ENCODE measurements around the gene LYPD5. TPM values are rescaled to one million over a fixed set of nuclear protein-coding genes. Genes with fewer than 3 reads are reported as not detected.

Gene LYPD5
- total RNA-seq, 4 donors from 2014 or later = 0.35 to 1.4 TPM; not detected in 2

DNA sequence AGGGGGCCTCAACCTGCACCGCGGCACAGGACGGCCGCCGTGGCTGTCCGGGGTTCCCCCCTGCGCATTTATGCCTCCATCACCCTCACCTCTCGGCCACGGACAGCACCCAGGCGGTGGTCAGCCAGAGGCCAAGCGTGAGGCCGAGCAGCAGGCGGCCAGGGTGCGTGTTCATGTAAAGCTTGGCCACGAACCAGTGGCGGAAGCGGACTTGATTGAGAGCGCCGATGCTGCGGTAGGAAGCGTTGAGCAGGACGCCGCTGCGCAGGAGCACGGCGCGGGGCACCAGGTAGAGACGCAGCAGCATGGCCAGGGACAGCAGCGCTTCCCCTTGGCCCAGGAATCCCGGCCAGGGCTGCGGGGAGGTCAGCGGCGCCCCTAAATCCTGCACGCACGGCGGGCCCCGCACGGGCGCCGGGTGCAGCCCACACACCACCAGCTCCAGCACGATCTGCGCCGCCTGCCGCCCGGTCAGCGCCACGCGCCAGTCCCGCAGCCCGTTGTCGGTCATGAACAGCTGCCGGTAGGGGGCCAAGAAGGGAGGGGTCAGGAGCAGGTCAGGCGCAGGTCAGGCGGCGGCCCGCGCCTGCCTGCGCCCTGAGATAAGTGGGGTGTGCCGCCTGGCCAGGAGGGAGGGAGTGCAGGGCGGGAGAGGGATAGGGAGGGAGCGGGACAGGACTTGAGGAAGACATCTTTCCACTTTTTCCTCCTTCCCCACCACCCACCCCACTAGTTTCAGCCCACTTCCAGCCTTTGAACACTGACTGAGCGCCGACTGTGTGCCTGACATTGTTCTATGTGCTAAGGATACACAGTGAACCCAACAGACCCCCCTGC is 27.9 kb downstream of the LYPD5 start:
- H3K9me3 ChIP-seq = no peaks in the 10 kb centered on the region
- ATAC-seq = peak; percentile 74 to 78
- H3K4me3 ChIP-seq = peak overlapping the region; percentile 2 to 54 (median 38)

DNA sequence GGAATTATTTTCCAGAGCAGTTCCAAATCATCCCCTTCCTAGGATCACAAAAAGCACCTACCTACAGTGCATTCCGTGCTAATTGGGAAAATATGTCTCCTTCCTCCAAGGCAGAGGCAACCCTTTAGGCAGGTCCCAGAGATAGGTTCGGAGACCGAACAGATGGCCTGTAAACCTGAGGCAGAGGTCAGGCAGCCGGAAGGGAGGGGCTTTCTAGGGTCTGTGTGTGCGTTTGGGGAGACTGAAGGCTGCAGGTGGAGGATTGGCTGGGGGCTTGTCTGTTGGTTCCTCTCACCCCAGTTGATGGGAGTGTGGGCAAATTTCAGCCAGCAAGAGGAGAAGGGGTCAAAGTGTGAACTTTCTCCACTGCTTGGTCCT is 28.5 kb downstream of the LYPD5 start:
- intact Hi-C loops (cut with DNase I; ENCODE audit: low total_unique reads) = no loop called here

More for the DNA sequence above, 27.9 kb downstream of the LYPD5 start:
- DNase-seq = peak; percentile 38 to 43
- Histone ChIP-seq H3K36me3 (no peaks in the 10 kb centered on the region), H3K27me3 (peaks cover 0 to 24% (median 6%) of the 10 kb centered on the region in 3 donors), H3K4me1 (peaks cover 6 to 7% of the 10 kb centered on the region in 2 donors), H3K27ac (no peak overlapping the region)
- intact Hi-C loops (cut with DNase I; ENCODE audit: low total_unique reads) (no loop called here), in situ Hi-C loops (cut with MboI; ENCODE audit: low sequenced_read_pairs in 4 of 4) (no loop called here)
- no peak for TF ChIP-seq POLR2A (IDR thresholded peaks at IDR 0.05)
- TF ChIP-seq, protein P1, sequence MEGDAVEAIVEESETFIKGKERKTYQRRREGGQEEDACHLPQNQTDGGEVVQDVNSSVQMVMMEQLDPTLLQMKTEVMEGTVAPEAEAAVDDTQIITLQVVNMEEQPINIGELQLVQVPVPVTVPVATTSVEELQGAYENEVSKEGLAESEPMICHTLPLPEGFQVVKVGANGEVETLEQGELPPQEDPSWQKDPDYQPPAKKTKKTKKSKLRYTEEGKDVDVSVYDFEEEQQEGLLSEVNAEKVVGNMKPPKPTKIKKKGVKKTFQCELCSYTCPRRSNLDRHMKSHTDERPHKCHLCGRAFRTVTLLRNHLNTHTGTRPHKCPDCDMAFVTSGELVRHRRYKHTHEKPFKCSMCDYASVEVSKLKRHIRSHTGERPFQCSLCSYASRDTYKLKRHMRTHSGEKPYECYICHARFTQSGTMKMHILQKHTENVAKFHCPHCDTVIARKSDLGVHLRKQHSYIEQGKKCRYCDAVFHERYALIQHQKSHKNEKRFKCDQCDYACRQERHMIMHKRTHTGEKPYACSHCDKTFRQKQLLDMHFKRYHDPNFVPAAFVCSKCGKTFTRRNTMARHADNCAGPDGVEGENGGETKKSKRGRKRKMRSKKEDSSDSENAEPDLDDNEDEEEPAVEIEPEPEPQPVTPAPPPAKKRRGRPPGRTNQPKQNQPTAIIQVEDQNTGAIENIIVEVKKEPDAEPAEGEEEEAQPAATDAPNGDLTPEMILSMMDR (IDR thresholded peaks at IDR 0.05 in 4 of 5, conservative IDR thresholded peaks at IDR 0.05 in 1 of 5) = peak in 4 of 5 experiments; percentile 19 to 70 (median 34)

DNA sequence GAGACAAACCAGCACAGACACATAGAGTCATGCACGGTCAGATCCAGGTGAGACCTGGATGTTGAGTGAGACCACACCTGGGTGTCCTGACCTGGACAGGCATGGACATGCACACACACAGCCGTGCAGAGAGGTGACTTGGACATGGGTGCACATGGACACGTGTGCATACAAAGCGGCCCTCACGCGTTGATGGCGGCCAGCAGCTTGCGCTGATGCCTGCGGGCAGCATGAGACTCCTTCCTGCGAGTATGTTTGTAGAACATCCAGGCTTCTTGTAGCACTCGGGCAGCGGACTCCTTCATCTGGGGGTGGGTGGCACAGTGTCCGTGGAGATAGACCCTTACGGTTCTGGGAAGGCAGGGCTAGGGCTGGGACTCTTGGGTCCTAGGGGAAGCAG is 33.0 kb downstream of the LYPD5 start:
- Histone ChIP-seq H3K36me3 (no peaks in the 10 kb centered on the region), H3K4me3 (no peak overlapping the region), H3K27ac (no peak overlapping the region), H3K27me3 (peaks cover 0 to 16% (median 0%) of the 10 kb centered on the region in 3 donors), H3K4me1 (peaks cover 0 to 2% of the 10 kb centered on the region in 2 donors), H3K9me3 (no peaks in the 10 kb centered on the region)
- no peak for TF ChIP-seq POLR2A (IDR thresholded peaks at IDR 0.05)
- TF ChIP-seq, protein P1 (IDR thresholded peaks at IDR 0.05 in 4 of 5, conservative IDR thresholded peaks at IDR 0.05 in 1 of 5) = no peak
- ATAC-seq = no peak
- in situ Hi-C loops (cut with MboI; ENCODE audit: low sequenced_read_pairs in 4 of 4) = no loop called here
- no peak for DNase-seq
- intact Hi-C loops (cut with DNase I; ENCODE audit: low total_unique reads) = no loop called here

More for the DNA sequence above, 28.5 kb downstream of the LYPD5 start:
- no peak overlapping the region for H3K4me3 ChIP-seq
- peaks cover 6 to 7% of the 10 kb centered on the region in 2 donors for H3K4me1 ChIP-seq
- in situ Hi-C loops (cut with MboI; ENCODE audit: low sequenced_read_pairs in 4 of 4) = no loop called here
- no peak for DNase-seq
- no peak overlapping the region for H3K27ac ChIP-seq
- no peaks in the 10 kb centered on the region for H3K36me3 ChIP-seq
- H3K27me3 ChIP-seq = peaks cover 0 to 24% (median 6%) of the 10 kb centered on the region in 3 donors
- no peak for ATAC-seq
- H3K9me3 ChIP-seq = no peaks in the 10 kb centered on the region
- TF ChIP-seq, protein P1 (IDR thresholded peaks at IDR 0.05 in 4 of 5, conservative IDR thresholded peaks at IDR 0.05 in 1 of 5) = no peak
- TF ChIP-seq POLR2A (IDR thresholded peaks at IDR 0.05) = no peak

DNA sequence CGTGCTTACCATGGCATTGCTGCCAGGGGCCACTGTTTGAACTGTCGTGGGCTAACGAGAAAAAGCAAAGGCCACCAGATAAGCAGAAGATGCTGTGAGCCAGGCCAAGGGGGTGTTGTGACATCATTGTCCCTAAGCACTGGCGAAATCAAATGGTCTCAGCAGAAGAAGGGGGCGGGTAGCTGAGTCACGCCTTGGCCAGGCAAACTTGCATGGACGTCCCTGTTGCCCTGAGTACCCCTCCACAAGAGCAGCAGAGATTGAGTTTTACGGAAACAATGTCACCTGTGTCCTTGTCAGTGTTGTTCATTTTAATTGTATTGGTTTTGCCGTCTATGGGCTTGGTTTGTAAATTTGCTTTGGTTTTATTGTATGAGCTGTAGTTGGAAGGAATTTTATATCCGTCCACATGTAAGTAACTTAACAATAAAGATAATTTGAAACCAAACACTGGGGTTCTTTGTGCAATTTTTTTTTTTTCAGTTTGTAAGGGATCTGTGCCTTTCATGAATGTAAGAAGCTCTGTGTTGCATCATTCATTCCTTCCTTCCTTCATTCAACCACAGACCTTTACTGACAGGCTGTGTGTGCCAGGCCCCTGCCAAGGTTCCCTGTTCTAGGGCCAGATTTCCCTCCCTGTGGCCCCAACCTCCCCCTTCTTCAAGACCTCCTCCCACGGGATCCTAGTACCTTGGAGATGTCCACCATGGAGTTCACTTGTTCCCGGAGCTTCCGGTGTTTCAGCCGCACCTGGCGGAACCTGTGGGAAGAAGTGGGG is 33.8 kb downstream of the LYPD5 start:
- TF ChIP-seq, protein P1 (IDR thresholded peaks at IDR 0.05 in 4 of 5, conservative IDR thresholded peaks at IDR 0.05 in 1 of 5) = no peak
- TF ChIP-seq POLR2A (IDR thresholded peaks at IDR 0.05) = no peak
- Histone ChIP-seq H3K4me3 (no peak overlapping the region), H3K4me1 (no peaks in the 10 kb centered on the region), H3K36me3 (no peaks in the 10 kb centered on the region), H3K9me3 (no peaks in the 10 kb centered on the region), H3K27ac (no peak overlapping the region), H3K27me3 (peaks cover 0 to 10% (median 0%) of the 10 kb centered on the region in 3 donors)
- in situ Hi-C loops (cut with MboI; ENCODE audit: low sequenced_read_pairs in 4 of 4) (no loop called here), intact Hi-C loops (cut with DNase I; ENCODE audit: low total_unique reads) (no loop called here)
- DNase-seq = no peak
- no peak for ATAC-seq
